Stimulated activated naive CD4-positive, alpha-beta T cell treated with Interleukin-2 at 50 U/mL for 16 hours (primary cell): ENCODE results near the gene CHD9.

Source experiments
- DNase-seq: peaks from one replicate; lab custom pipeline; 2025; lab: John Stamatoyannopoulos, UW

Gene CHD9

DNA sequence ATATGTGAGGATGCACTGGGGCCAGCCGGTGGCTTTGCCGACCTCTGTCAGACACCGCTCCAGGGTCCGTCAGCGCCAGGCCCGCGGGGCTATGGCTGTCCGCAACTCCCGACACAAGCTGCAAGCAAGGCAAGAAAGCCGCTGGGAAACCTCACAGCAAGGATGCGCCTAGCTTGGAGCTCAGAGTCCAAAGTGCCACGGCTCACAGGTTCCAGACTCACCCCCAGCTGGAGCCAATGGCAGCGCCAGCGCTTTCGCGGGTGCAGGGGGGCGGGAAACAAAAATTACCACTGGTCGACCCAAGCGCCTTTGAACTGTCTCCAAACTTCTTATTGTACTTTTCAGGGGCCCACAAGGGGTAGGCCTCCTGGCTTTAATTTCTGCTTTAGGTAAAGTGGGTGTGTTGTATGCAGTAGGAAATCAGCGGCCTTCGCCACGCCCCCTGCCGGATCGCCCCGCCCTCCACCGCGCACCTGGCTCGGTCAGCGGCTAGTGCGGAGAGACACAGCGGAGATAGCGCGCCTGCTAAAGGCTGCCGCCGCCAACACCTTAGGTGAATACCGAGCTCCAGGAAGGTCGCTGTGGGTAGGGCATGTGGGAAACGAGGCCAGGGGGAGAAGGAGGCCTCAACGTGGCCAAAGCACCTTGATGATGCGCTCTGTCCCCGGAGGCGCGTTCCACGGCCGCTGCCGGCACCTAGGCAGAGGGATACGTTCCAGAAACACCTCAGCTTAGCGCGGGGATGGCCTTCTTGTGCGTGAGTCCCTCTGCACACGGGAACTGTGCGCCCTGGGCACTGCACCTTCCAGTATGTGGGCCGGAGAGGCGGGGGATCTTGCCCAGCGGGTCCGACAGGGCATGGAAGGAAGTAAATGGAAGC lies 318.4 kb downstream of the CHD9 start:
- DNase-seq, result peak; percentile 68

DNA sequence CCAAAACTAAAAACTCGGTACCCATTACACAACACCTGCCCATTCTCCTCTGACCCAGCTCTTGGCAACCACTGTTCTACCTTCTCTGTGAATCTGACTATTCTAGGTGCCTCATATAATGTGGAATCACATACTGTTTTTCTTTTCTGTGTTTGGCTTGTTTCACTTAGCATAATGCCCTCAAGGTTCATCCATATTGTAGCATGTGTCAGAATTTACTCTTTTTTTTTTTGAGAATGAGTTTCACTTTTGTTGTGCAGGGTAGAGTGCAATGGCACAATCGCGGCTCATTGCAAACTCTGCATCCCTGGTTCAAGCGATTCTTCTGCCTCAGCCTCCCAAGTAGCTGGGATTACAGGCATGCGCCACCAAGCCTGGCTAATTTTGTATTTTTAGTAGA lies 320.0 kb downstream of the CHD9 start:
- no peak for DNase-seq

DNA sequence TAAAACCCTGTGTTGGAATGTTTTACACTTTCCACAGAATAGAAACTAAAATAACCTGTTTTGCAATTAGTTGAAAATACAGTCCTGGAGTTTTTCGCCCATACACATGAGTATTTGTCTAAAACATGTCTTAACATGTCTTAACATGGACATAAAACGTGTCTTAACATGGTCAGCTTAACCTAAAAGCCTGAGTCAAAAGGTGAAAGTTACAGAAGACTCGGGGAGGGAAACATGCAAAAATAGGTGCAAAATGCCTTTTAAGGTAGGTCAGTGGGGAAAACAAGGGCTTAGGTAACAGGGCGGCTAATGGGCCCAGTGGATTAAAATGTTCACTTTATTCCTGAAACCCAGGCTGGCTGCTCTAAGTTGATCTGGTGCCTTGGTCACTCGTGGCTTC lies 323.3 kb downstream of the CHD9 start:
- no peak for DNase-seq
